GM23338 (cell line): ENCODE results near the gene KRT32. TPM values are rescaled to one million over a fixed set of nuclear protein-coding genes. Genes with fewer than 3 reads are reported as not detected.

ENCODE experiments used
- ATAC-seq: fragments of 200-7000 bp; cut with Tn5 transposase; 3 replicates; pipeline ENCODE4 v1.9.1; 2020
- DNase-seq: peaks from one replicate; pipeline ENCODE4 v3.0.0-alpha.2; 2015; ENCODE audit warnings: low spot score
- H2AFZ ChIP-seq: fragments of 200-600 bp; sonication (generic); 2 replicates; pipeline ENCODE4 v1.8.0; 2016; ENCODE audit warnings: antibody characterized with exemption, mild to moderate bottlenecking, moderate library complexity
- H3F3A ChIP-seq: fragments of 200-600 bp; sonication (generic); replicated peaks from 2 replicates; pipeline ENCODE4 v1.8.0; 2017; ENCODE audit warnings: antibody characterized with exemption, mixed run types, low read depth
- H3K27ac ChIP-seq: fragments of 200-600 bp; sonication (generic); 2 replicates; pipeline ENCODE4 v1.6.1; 2016; ENCODE audit warnings: low read depth
- H3K27me3 ChIP-seq: fragments of 200-600 bp; sonication (generic); 2 replicates; pipeline ENCODE4 v1.8.0; 2016; ENCODE audit warnings: mild to moderate bottlenecking, mixed run types, moderate library complexity; ENCODE audit not compliant: insufficient read depth
- H3K36me3 ChIP-seq: fragments of 200-600 bp; sonication (generic); 2 replicates; pipeline ENCODE4 v1.8.0; 2016; ENCODE audit warnings: mild to moderate bottlenecking; ENCODE audit not compliant: insufficient read depth
- H3K4me1 ChIP-seq: fragments of 200-600 bp; sonication (generic); 2 replicates; pipeline ENCODE4 v1.8.0; 2016; ENCODE audit warnings: mild to moderate bottlenecking, moderate library complexity; ENCODE audit not compliant: insufficient read depth
- H3K4me2 ChIP-seq: fragments of 200-600 bp; sonication (generic); 2 replicates; pipeline ENCODE4 v1.7.1; 2017; ENCODE audit warnings: mixed run types
- H3K4me3 ChIP-seq: fragments of 200-600 bp; sonication (generic); 2 replicates; pipeline ENCODE4 v1.6.1; 2016; ENCODE audit warnings: mixed run types
- H3K79me2 ChIP-seq: fragments of 200-600 bp; sonication (generic); replicated peaks from 2 replicates; pipeline ENCODE4 v1.8.0; 2017; ENCODE audit warnings: mild to moderate bottlenecking; ENCODE audit not compliant: insufficient read depth
- H3K9me2 ChIP-seq: fragments of 200-600 bp; sonication (generic); 2 replicates; pipeline ENCODE4 v1.8.0; 2017; ENCODE audit not compliant: insufficient read depth
- H4K20me1 ChIP-seq: fragments of 200-600 bp; sonication (generic); replicated peaks from 2 replicates; pipeline ENCODE4 v1.8.0; 2017; ENCODE audit warnings: mild to moderate bottlenecking; ENCODE audit not compliant: insufficient read depth
- H3K27ac Mint-ChIP-seq: 2 replicates; pipeline ENCODE4 v1.8.0; 2020; ENCODE audit warnings: inconsistent platforms, mild to moderate bottlenecking, moderate library complexity, mixed read lengths
- H3K27me3 Mint-ChIP-seq: 3 replicates; pipeline ENCODE4 v1.8.0; 2022; ENCODE audit warnings: low read depth, mild to moderate bottlenecking, moderate library complexity, mixed read lengths, inconsistent platforms; ENCODE audit not compliant: insufficient read depth, poor library complexity
- H3K36me3 Mint-ChIP-seq: 3 replicates; pipeline ENCODE4 v1.8.0; 2021; ENCODE audit warnings: low read depth, mild to moderate bottlenecking, inconsistent platforms, moderate library complexity, mixed read lengths
- H3K4me1 Mint-ChIP-seq: 3 replicates; pipeline ENCODE4 v1.8.0; 2020; ENCODE audit warnings: mild to moderate bottlenecking, inconsistent platforms, mixed read lengths
- H3K4me3 Mint-ChIP-seq: 3 replicates; pipeline ENCODE4 v1.8.0; 2021; ENCODE audit warnings: moderate library complexity, mild to moderate bottlenecking, inconsistent platforms, mixed read lengths
- H3K9me3 Mint-ChIP-seq: 3 replicates; pipeline ENCODE4 v1.8.0; 2020; ENCODE audit warnings: moderate library complexity, mild to moderate bottlenecking, inconsistent platforms, mixed read lengths
- CREB1 ChIP-seq: fragments of 250-450 bp; sonication (Bioruptor Pico); IDR thresholded peaks from 2 replicates; pipeline ENCODE4 v1.5.0; 2020; ENCODE audit warnings: low read depth, mild to moderate bottlenecking, moderate library complexity
- CTCF ChIP-seq, 2 experiments: fragments of 200-600 bp in 1 of 2; sonication (generic) in 1 of 2; conservative IDR thresholded peaks; 2 replicates each; pipeline versions ENCODE4 v1.5.1 to v1.6.1; 2016 to 2017; ENCODE audit warnings: antibody characterized with exemption in 2 of 2, low read depth in 2 of 2, mild to moderate bottlenecking in 2 of 2, moderate library complexity in 1 of 2
- ETS1 ChIP-seq: IDR thresholded peaks from 2 replicates; pipeline ENCODE4 v1.6.1; 2016; ENCODE audit warnings: antibody characterized with exemption
- EZH2 ChIP-seq: fragments of 200-600 bp; sonication (generic); IDR thresholded peaks from one replicate; pipeline ENCODE4 v1.8.0; 2017; ENCODE audit warnings: antibody characterized with exemption, mild to moderate bottlenecking, low read depth; ENCODE audit not compliant: unreplicated experiment
- EZH2phosphoT487 ChIP-seq: fragments of 200-600 bp; sonication (generic); IDR thresholded peaks from one replicate; pipeline ENCODE4 v1.8.1; 2018; ENCODE audit warnings: antibody characterized with exemption; ENCODE audit not compliant: unreplicated experiment
- JUNB ChIP-seq: IDR thresholded peaks from one replicate; pipeline ENCODE4 v1.6.1; 2016; ENCODE audit warnings: antibody characterized with exemption; ENCODE audit not compliant: unreplicated experiment
- NANOG ChIP-seq: IDR thresholded peaks from 2 replicates; pipeline ENCODE4 v1.6.1; 2016; ENCODE audit warnings: antibody characterized with exemption, borderline replicate concordance
- POLR2AphosphoS5 ChIP-seq: IDR thresholded peaks from 2 replicates; pipeline ENCODE4 v1.6.1; 2016; ENCODE audit warnings: antibody characterized with exemption, low read depth
- REST ChIP-seq: IDR thresholded peaks from one replicate; pipeline ENCODE4 v1.6.1; 2018; ENCODE audit warnings: antibody characterized with exemption; ENCODE audit not compliant: unreplicated experiment
- STAT1 ChIP-seq: IDR thresholded peaks from one replicate; pipeline ENCODE4 v1.6.1; 2016; ENCODE audit warnings: antibody characterized with exemption; ENCODE audit not compliant: unreplicated experiment
- ZNF114 ChIP-seq: fragments of 250-450 bp; sonication (Bioruptor Pico); IDR thresholded peaks from 2 replicates; pipeline ENCODE4 v1.5.0; 2020; ENCODE audit warnings: mild to moderate bottlenecking, moderate library complexity
- ZNF331 ChIP-seq: fragments of 250-450 bp; sonication (Bioruptor Pico); IDR thresholded peaks from 2 replicates; pipeline ENCODE4 v1.5.0; 2020; ENCODE audit warnings: low read depth, mild to moderate bottlenecking, moderate library complexity
- ZNF462 ChIP-seq: fragments of 250-450 bp; sonication (Bioruptor Pico); IDR thresholded peaks from 2 replicates; pipeline ENCODE4 v1.5.0; 2020; ENCODE audit warnings: mild to moderate bottlenecking, moderate library complexity
- polyA plus RNA-seq: library from polyadenylated mRNA; unstranded; fragments of >200 nt; fragmentation: Nextera tagmentation; extraction: Ambion mirVana; gene quantifications from 2 replicates; pipeline ENCODE4 v1.2.1, GENCODE V29; 2016
- total RNA-seq: library from RNA; depleted of rRNA; stranded (reverse); fragments of >200 nt; shearing (Covaris generic); gene quantifications from 2 replicates; pipeline ENCODE4 v1.2.3, GENCODE V29; 2014

KRT32 gene
- total and polyA plus RNA-seq, 2 experiments from 2014 or later = not detected

GRCh38 chr17:41437254-41437653, 29.9 kb downstream of the KRT32 start:
- Histone ChIP-seq H3K4me2 (no peak overlapping the region), H3K36me3 (no peaks in the 10 kb centered on the region; the same call in 1 of the 2 replicates), H3K9me2 (no peaks in the 10 kb centered on the region), H3K27me3 (no peaks in the 10 kb centered on the region), H3K4me1 (no peaks in the 10 kb centered on the region), H2AFZ (no peak overlapping the region), H3K27ac (no peak overlapping the region), H3K79me2 (no peaks in the 10 kb centered on the region), H3K4me3 (no peak overlapping the region), H4K20me1 (no peaks in the 10 kb centered on the region), H3F3A (no peaks in the 10 kb centered on the region)
- TF ChIP-seq STAT1 (no peak), EZH2phosphoT487 (no peak), JUNB (no peak), ZNF331 (no peak), CREB1 (CRISPR knock-in tag) (no peak), POLR2AphosphoS5 (no peak), ZNF114 (CRISPR knock-in tag) (no peak), EZH2 (no peak), REST (no peak), ZNF462 (CRISPR knock-in tag) (no peak), CTCF (conservative IDR thresholded peaks at IDR 0.05; ENCODE audit: low read depth in 2 of 2) (no peak), NANOG (no peak), ETS1 (no peak)
- Mint-ChIP-seq H3K9me3 (peaks cover 4% of the 10 kb centered on the region; the same call in 2 of the 3 replicates), H3K4me1 (no peaks in the 10 kb centered on the region), H3K27ac (no peak overlapping the region), H3K27me3 (peaks cover 3% of the 10 kb centered on the region), H3K4me3 (no peak overlapping the region), H3K36me3 (no peaks in the 10 kb centered on the region)
- DNase-seq (no peak), ATAC-seq (no peak)
